GM21737 (cell line): ENCODE data around the gene MYL4.
"Not testable (repeated sequence)": the region's sequence is repeated elsewhere in the genome, so short reads cannot be mapped to it uniquely, and the experiment has no call there.

ENCODE experiments used
- ATAC-seq: cut with Tn5 transposase; IDR thresholded peaks from one replicate; pipeline ENCODE4 v1.9.1; 2021; ENCODE audit warnings: mild to moderate bottlenecking, moderate library complexity; ENCODE audit not compliant: unreplicated experiment

Gene MYL4

DNA sequence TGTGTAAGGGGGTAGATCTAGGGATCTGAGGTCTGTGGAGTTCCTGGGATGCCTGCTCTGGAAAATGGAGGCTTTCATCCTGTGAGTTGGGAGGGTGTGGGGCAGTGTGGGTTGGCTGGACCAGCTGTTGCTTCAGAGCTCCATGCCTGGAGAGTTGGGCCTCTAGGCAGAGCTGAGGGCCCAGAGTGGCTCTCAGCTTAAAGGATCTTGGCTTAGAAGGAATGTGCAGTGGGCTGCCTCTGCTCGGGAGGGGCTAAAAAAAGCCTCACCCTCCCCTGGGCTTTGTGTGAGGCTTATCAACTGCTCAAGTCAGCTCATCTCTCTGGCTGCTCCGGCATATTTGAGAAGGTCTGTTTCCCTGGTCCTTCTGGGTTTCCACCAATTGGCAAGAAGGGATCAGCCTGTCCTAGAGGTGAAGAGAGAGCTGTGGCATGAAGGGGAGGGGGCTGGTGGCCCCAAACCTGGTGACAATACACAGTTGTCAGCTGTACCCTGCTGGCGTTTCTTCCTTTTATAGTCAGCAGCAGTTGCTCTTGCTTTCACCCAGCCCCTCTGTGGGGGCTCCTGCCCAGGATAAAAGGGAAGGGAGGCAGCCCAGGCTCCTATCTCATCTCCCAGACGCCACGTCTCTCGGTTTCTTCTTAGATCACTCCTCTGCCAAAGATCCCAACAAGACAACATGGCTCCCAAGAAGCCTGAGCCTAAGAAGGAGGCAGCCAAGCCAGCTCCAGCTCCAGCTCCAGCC, at the start of gene MYL4:
Gene MYL4, plus strand, starts transcription at position 605 of the 745 bp plus-strand sequence. Its CDS starts 75 bp downstream, at position 680.
- ATAC-seq, result no peak

DNA sequence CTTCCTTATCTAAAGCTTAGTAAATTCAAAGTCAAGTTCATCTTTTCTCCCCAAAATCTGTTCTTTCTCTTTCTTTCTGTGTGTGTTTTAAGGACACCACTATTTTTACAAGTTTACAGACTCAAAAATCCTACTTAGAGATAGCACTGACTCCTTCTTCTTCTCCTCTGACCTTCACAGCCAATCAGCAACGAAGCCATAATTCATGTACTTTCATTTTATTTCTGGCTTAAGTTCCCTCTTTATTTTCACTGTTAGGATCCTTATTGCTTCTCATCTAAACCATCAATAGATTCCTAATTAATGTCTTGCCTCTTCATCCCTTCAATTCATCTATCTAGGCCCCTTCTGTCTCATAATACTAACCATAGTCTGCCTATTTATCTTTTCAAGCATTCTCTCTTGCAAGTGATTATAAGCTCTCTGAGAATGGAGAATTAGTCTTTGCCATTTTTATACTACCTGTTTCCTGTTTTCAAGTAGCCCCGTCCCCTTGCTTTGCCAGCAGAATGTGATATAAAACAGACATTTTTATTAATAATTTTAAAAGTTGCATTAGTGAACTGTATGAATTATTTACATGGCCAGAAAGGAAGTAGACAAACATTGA, 47.0 kb upstream of the MYL4 start:
- ATAC-seq, result no peak

DNA sequence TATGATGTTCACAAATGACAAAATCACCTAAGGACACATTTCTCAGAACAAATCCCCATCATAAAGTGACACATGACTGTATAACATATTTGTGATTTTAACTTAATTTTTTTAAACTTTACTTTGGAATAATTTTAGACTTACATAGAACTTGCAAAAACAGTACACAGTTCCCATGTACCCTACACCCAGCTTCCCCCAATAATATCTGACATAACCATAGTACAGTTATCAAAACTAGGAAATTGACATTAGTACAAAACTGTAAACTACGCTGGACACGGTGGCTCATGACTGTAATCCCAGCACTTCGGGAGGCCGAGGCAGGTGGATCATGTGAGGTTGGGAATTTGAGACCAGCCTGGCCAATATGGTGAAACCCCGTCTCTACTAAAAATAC, 44.9 kb upstream of the MYL4 start:
- no peak for ATAC-seq

DNA sequence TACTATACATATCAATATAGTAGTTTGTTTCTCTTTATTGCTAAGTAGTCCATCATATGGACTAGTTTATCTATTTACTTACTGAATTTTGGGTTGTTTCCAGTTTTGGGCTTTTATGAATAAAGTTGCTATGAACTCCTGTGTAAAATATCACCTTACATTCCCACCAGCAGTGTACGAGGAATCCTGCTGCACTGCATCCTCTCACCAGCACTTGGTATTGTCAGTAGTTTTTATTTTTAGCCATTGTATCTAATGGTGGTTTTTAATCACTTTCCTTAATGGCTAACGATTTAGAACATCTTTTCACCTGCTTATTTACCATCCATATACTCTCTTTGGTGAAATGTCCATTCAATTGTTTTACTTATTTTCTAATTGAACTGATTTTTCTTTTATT, 44.0 kb upstream of the MYL4 start:
- no peak for ATAC-seq

DNA sequence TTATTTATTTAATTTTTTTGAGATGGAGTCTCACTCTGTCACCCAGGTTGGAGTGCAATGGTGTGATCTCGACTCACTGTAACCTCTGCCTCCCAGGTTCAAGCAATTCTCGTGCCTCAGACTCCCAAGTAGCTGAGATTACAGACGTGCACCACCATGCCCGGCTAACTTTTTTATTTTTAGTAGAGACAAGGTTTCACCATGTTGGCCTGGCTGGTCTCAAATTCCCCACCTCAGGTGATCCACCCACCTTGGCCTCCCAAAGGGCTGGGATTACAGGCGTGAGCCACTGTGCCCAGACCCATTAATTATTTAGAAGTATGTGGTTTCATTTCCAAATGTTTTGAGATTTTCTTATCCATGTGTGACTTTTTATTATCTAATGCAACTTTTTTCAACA, 42.3 kb upstream of the MYL4 start:
- ATAC-seq, result not testable (repeated sequence)

DNA sequence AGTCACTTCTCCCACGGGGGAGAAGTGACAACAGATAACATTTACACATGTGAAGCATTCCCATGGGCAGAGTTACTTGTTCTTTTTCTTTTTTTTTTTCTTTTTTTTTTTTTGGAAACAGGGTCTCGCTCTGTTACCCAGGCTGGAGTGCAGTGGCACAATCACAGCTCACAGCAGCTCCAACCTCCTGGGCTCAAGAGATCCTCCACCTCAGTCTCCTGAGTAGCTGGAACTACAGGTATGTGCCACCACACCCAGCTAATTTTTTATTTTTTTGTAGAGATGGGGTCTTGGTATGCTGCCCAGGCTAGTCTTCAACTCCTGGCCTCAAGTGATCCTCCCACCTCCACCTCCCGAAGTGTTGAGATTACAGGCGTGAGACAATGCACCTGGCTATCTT, 40.3 kb upstream of the MYL4 start:
- ATAC-seq, result not testable (repeated sequence)

DNA sequence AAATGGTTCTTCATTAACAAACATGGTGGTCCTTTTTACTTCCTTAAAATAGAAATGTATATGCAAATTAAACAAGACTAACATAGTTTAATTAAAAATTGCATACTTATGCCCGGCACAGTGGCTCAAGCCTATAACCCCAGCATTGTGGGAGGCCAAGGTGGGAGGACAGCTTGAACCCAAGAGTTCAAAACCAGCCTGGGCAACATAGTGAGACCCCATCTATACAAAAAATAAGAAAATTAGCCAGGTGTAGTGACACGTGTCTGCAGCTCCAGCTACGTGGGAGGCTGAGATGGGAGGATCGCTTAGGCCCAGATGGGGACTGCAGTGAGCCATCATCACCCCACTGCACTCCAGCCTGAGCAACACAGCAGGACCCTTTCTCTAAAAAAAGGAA, 38.4 kb upstream of the MYL4 start:
- ATAC-seq, result no peak

DNA sequence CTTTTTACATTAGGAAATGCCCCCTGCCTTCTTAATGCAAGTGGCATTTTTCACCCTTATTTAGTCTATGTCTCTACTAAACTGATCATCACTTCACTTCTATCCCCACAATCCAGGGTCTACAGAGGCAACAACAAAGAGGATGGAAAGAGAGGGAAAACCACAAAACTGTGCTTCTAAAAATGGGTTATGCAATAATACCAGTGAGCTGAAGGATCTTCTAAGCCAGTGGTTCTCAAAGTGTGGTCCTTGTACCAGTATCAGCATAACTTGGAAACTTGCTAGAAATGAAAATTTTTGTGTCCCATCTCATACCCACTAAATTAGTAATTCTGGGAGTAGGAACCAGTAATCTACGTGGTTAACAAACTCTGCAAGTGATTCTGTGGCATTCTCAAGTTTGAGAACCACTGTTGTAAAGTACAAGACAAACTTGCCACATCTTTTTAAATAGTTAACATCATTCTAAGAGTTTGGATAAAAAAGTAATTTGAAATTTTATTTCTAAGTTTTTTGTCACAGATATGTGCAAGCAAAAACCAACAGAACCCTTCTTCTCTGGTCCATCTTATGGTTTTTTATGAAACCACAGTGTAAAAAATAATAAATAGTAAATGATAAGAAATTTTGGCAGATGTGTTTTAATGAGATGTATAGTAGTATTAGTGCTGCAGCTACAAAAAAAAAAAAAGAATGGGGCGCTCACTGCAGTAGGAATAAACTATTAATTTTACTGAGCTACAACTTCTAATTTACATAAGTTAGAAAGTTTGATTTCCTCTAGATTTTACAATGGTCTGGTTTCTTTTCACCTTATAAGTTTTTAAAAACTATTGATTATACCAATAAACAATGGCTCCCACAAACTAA, 36.2 kb upstream of the MYL4 start:
- no peak for ATAC-seq

DNA sequence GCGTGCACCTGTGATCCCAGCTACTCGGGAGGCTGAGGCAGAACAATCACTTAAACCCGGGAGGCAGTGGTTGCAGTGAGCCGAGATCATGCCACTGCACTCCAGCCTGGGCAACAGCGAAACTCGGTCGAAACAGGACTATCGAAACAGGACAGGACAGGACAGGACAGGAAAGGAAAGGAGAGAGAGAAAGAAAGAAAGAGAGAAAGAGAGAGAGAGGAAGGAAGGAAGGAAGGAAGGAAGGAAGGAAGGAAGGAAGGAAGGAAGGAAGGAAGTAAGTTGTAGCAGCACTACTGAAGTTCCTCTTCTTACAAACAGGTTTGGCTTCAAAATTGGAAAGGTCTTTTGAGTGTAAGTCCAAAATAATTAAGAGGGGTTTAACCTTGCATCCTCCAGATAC, 34.3 kb upstream of the MYL4 start:
- not testable (repeated sequence) for ATAC-seq

DNA sequence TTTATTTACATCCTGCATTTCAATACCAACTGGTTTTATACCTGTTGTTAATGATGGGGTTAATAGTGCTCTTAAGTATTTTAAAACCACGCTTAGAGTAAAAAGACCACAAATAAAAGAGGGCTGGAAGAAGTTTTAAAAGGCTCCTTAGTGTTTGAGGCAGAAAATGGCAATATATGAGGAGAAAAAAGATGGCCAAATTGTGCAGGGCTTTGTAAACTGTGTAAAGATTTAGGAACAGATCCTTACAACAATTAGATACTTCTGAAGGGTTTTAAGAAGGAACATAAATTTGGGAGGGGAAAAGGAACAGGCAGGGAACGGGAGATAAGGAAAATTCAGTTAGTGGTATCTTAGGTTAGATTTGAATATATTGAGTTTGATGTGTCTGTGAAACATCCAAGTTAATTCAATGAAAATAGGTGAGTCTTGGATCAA, 32.7 kb upstream of the MYL4 start:
- ATAC-seq, result no peak

DNA sequence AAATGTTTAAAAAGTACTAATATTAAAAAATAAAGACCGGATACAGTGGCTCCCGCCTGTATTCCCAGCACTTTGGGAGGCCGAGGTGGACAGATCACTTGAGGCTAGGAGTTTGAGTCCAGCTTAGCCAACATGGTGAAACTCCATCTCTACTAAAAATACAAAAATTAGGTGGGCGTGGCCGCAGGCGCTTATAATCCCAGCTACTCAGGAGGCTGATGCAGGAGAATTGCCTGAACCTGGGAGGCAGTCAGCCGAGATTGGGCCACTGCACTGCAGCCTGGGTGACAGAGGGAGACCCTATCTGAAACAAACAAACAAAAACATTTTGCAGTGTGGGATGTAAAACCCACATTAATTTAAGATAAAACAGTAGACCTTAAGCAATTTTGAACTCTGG, 31.9 kb upstream of the MYL4 start:
- no peak for ATAC-seq

DNA sequence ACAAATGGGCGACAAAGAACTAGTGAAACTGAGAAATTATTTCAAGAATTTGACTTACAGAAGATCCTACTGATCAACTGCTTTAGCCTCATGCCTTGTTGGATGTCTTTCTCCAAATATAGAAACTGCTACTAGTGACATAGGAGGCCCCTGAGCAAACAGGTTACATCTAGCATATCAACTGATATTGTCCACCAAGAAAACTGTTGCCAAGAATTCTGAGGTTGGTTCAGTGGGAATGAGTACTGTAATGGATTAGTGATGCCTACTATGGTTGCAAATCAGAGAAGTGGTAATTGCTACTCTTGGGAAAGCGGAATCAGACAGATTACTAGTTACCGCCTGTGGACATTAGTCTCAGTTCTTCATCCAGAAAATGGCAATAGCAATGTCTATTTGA, 30.0 kb upstream of the MYL4 start:
- no peak for ATAC-seq

DNA sequence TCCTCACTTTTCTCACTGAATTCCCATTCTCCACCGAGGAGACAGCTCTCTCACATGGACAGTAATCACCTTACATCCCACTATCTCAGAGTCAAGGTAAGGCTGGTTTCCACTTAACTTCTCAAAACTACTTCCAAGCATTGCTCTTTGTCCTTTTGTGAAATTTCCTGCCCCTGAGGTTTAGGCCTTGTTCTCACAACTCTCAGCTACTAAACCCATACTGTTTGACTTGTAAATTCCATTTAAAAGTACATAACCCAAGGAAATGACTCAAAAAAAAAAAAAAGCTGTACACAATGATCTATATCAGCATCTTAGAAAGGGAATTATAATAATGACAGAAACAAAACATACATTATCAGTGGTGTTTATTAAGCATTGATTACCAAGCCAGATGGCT, 28.8 kb upstream of the MYL4 start:
- no peak for ATAC-seq

DNA sequence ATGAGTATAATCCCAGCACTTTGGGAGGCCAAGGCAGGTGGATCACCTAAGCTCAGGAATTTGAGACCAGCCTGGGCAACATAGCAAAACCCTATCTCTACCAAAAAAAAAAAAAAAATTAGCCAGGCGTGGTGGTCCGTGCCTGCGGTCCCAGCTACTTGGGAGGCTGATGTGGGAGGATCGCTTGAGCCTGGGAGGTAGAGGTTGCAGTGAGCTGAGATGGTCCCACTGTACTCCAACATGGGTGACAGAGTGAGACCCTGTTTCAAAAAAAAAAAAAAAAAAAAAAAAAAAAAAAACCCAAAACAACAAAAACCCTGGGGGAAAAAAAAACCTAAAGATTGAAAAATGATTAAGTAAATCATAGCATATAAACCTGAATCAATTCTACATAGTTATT, 28.2 kb upstream of the MYL4 start:
- ATAC-seq, result not testable (repeated sequence)

DNA sequence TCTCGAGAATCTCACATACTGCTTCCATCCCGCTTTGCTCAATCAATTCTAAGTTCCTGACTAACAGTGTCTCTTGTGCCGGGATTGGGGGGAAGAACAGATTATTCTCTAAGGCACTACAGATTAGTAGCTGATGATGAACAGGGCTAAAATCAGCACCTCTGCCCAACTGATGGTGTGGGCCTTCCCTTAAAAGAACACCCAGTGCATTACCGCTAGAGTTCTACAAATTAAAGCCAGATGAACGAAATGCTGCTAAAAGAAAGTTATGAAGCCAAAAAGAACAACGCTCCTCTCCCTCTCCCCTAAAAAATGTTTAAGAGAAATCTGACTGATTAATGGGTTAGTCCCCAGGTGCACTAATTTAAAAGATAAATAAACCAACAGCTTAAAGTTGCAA, 24.5 kb upstream of the MYL4 start:
- ATAC-seq, result no peak

DNA sequence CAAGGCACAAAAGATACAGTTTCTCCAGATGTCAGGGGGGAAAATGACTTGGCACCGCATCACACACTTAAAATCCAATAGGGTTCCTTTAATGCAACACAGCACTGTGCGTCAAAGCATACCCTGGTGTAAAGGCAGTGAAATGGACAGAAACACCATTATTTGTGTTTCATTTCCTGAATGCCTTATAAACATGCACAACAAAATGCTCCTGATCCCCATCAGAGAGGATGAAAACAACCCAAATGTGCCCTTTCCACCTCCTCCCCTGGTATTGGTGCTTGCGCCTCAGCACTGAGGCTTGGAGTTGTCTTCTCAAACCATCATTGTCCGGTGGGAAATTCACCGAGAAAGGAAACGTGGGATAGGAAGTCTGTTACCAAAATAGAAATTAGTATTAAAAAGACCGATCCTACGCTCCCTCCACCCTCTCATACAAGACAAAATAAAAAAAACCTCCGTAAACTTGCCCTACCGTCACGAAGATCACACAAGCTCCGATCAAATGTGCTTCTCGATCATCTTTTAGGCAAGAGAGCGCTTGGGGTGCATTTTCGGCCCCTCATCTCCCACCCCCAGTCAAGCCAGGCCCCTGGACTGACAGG, 20.8 kb upstream of the MYL4 start:
- ATAC-seq, result no peak

DNA sequence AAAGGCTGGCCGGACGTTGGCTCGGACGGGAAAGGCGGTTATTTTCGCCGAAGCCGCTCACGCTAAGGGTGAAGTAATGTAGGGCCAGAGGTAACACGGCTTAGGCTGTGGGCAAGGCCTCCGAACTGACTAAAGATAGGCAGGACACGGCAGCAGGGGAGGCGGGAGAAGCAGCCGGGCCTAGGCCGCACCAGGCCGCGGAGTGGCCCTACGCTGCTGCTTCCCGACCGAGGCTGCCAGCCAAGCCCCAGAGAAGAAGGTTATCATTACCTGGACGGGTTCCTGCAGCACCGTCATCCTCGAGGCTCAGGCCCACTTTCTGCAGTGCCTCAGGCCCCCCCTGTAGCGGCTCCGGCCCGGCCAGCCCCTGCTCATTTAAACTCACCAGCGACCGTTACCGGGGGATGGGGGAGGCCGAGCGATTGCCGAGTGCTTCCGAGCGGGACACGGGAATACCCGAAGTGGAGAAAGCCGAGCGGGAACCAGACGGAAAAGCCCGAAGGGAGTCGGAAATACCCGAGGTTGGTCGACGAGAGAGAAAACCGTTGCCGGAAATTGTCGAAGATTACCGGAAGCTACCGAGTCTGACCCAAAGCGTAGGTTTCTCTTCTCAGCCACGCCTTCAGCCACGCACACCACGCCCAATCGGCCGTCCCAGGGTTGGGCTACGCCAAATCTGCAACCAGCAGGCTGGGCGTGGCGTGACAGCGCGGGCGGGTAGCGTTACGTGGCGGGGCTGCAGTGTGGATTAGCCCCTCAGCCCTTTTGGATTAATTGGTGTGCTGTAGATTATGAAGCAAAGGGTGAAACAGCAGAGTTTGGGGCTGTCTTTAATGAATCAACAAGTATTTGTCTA, 20.0 kb upstream of the MYL4 start, which contains the start of gene CDC27:
Gene CDC27, minus strand, starts transcription at position 420 of the 856 bp plus-strand sequence. Its CDS starts 123 bp downstream, at position 297.
- peak; percentile 94 for ATAC-seq

DNA sequence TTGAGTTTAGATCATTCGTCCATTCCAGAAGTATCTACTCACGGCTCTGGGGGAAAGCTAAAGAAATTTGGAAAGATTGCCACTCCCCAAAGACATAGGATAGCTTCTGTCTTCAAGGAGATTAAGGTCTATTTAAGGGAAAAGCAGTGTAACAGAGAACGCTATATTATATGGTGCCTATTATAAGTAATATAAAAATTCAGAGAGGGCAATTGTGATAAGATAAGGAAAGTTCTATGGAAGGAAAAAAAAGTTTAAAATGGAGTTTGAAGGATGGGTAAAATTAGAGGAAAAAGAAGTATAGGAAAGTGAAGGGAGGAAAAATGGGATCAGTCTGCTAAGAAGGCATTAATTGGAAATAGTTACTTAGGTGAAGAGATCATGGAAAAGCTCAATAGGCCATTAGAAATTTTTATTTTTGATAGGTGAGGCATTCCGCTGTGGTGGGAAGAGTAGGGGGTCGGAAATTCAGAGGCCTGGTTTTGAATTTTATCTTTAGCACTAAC, 19.4 kb upstream of the MYL4 start:
- no peak for ATAC-seq

DNA sequence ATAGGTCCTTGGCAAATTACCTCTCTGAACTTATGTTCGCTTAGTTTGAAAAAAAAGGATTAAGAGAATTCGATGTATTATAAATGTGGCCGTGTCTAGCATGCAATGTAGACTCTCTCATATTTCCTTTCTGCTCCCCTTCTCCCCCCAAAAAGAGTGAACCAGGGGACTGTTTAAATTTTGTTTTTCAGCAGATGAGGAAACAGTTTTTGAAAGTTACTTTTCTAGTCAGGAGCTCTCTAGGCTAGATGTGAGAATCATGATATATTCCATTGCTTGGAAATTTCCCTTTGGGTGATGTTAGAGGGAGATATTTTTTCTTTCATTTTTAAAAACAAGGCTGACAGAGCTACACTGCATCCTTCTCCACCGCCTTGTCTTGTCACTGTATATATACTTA, 18.9 kb upstream of the MYL4 start:
- no peak for ATAC-seq

DNA sequence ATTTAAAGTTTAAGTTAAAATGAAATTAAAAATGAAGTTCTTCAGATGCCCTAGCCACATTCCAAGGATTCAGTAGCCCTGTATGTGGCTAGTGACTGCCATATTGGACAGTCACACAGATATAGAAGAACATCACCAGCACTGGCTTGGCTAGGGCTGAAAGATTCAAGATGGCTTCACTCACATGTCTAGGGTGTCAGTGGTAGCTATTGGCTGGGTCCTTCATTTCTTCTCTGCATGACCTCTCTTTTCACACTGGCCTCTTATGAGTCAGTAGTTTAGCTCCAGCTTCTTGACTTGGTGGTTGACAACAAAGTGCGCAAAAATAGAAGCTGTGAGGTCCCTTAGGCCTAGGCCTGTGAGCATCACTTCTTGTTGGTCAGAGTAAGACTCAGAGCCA, 18.4 kb upstream of the MYL4 start:
- no peak for ATAC-seq
